H1 (cell line): ENCODE data around the gene SMIM15. TPM values are rescaled to one million over a fixed set of nuclear protein-coding genes. Genes with fewer than 3 reads are reported as not detected.

Experiments
- CTCF ChIA-PET: fragments of 300-600 bp; sonication (Branson Sonifier 250); formaldehyde crosslinking; loops from one replicate; lab custom pipeline; 2021; ENCODE audit not compliant: partially characterized antibody; lab: Charles Lee
- POLR2A ChIA-PET: fragments of 300-600 bp; sonication (Branson Sonifier 250); formaldehyde crosslinking; loops from one replicate; lab custom pipeline; 2021; ENCODE audit warnings: inconsistent platforms; ENCODE audit not compliant: partially characterized antibody; lab: Charles Lee
- DNase-seq, 2 experiments: peaks; one replicate each; pipeline versions ENCODE4 v3.0.0 to v3.0.0-alpha.2; 2010 to 2022; ENCODE audit warnings: low spot score in 2 of 2, low read depth in 1 of 2, mixed read lengths in 1 of 2
- FAIRE-seq: peaks from 2 replicates; lab custom pipeline; 2011; peaks lifted over from hg19 to GRCh38; lab: Jason Lieb, UNC
- H2AFZ ChIP-seq: 2 replicates; pipeline ENCODE4 v1.8.1; 2012; ENCODE audit warnings: low read length, inconsistent platforms
- H2AK5ac ChIP-seq: 2 replicates; pipeline ENCODE4 v1.6.1; 2013; ENCODE audit warnings: low read depth, low read length
- H2BK120ac ChIP-seq: replicated peaks from 2 replicates; pipeline ENCODE3; 2013; ENCODE audit warnings: low read depth, low read length, inconsistent platforms
- H2BK12ac ChIP-seq: 2 replicates; pipeline ENCODE4 v1.6.1; 2013; ENCODE audit warnings: low read depth, low read length
- H2BK15ac ChIP-seq: 2 replicates; pipeline ENCODE4 v1.6.1; 2013; ENCODE audit warnings: low read length
- H2BK20ac ChIP-seq: 2 replicates; pipeline ENCODE4 v1.6.1; 2013; ENCODE audit warnings: low read length
- H2BK5ac ChIP-seq: 2 replicates; pipeline ENCODE4 v1.6.1; 2013; ENCODE audit warnings: low read depth, low read length
- H3K14ac ChIP-seq: 2 replicates; pipeline ENCODE4 v1.6.1; 2013; ENCODE audit warnings: inconsistent platforms; ENCODE audit not compliant: insufficient read length
- H3K18ac ChIP-seq: 2 replicates; pipeline ENCODE4 v1.6.1; 2013; ENCODE audit warnings: low read length; ENCODE audit errors: extremely low read depth
- H3K23ac ChIP-seq: 2 replicates; pipeline ENCODE4 v1.6.1; 2013; ENCODE audit warnings: inconsistent platforms; ENCODE audit not compliant: insufficient read length
- H3K23me2 ChIP-seq: 2 replicates; pipeline ENCODE4 v1.6.1; 2013; ENCODE audit warnings: low read depth, low read length
- H3K27ac ChIP-seq: 2 replicates; pipeline ENCODE4 v1.6.1; 2011; ENCODE audit warnings: low read depth, low read length, inconsistent platforms
- H3K27me3 ChIP-seq, 4 experiments: replicated peaks in 1 of 4; 1 replicate in 1 of 4; 2 replicates in 3 of 4; pipeline versions ENCODE4 v1.6.1 to v1.8.1; 2011 to 2013; ENCODE audit warnings: low read length in 3 of 4, mild to moderate bottlenecking in 3 of 4, inconsistent platforms in 2 of 4, mixed read lengths in 2 of 4, moderate library complexity in 1 of 4; ENCODE audit not compliant: control insufficient read depth in 3 of 4, insufficient read depth in 3 of 4; ENCODE audit errors: extremely low read depth in 1 of 4
- H3K36me3 ChIP-seq, 4 experiments: 2 replicates each; pipeline versions ENCODE4 v1.6.1 to v1.8.1; 2011 to 2013; ENCODE audit warnings: mild to moderate bottlenecking in 4 of 4, low read length in 3 of 4, moderate library complexity in 2 of 4, control low read depth in 1 of 4, inconsistent platforms in 1 of 4; ENCODE audit not compliant: insufficient read depth in 4 of 4, control insufficient read depth in 2 of 4
- H3K4ac ChIP-seq: replicated peaks from 2 replicates; pipeline ENCODE3; 2013; ENCODE audit warnings: low read length, low read depth, mixed read lengths, inconsistent platforms; ENCODE audit not compliant: insufficient read length
- H3K4me1 ChIP-seq, 4 experiments: replicated peaks in 1 of 4; 1 replicate in 1 of 4; 2 replicates in 3 of 4; pipeline versions ENCODE4 v1.6.1 to v1.8.1; 2011 to 2013; ENCODE audit warnings: low read length in 3 of 4, inconsistent platforms in 2 of 4, mixed read lengths in 1 of 4; ENCODE audit not compliant: insufficient read depth in 4 of 4, control insufficient read depth in 3 of 4
- H3K4me2 ChIP-seq, 2 experiments: 2 replicates each; pipeline versions ENCODE4 v1.6.1 to v1.8.1; 2011 to 2013; ENCODE audit warnings: low read depth in 2 of 2, low read length in 2 of 2, control low read depth in 1 of 2, inconsistent platforms in 1 of 2, mild to moderate bottlenecking in 1 of 2; ENCODE audit not compliant: insufficient read depth in 1 of 2
- H3K4me3 ChIP-seq, 4 experiments: fragments of 200-600, 300-600 bp in 1 of 4; sonication (generic), shearing (Covaris generic), sonication (Bioruptor Twin) in 1 of 4; 2 replicates each; pipeline versions ENCODE4 v1.5.1 to v1.8.1; 2011 to 2016; ENCODE audit warnings: low read length in 4 of 4, low read depth in 3 of 4, control low read depth in 2 of 4, inconsistent platforms in 2 of 4, mild to moderate bottlenecking in 2 of 4, mixed read lengths in 1 of 4, moderate library complexity in 1 of 4; ENCODE audit not compliant: insufficient read depth in 2 of 4; ENCODE audit errors: extremely low read depth in 1 of 4
- H3K56ac ChIP-seq: replicated peaks from 2 replicates; pipeline ENCODE3; 2013; ENCODE audit warnings: low read depth, mild to moderate bottlenecking, mixed read lengths, low read length, inconsistent platforms; ENCODE audit not compliant: insufficient read length
- H3K79me1 ChIP-seq: 2 replicates; pipeline ENCODE4 v1.6.1; 2013; ENCODE audit warnings: low read depth, low read length, control low read depth
- H3K79me2 ChIP-seq, 2 experiments: 2 replicates each; pipeline versions ENCODE4 v1.6.1 to v1.8.1; 2012 to 2013; ENCODE audit warnings: low read length in 2 of 2, mild to moderate bottlenecking in 2 of 2, inconsistent platforms in 1 of 2; ENCODE audit not compliant: insufficient read depth in 2 of 2, control insufficient read depth in 1 of 2
- H3K9ac ChIP-seq, 4 experiments: replicated peaks in 1 of 4; 1 replicate in 1 of 4; 2 replicates in 3 of 4; pipeline versions ENCODE4 v1.6.1 to v1.8.1; 2011 to 2013; ENCODE audit warnings: low read depth in 3 of 4, low read length in 3 of 4, control low read depth in 2 of 4, mild to moderate bottlenecking in 2 of 4, moderate library complexity in 2 of 4, inconsistent platforms in 1 of 4; ENCODE audit errors: extremely low read depth in 1 of 4
- H3K9me3 ChIP-seq, 2 experiments: 2 replicates each; pipeline versions ENCODE4 v1.6.1 to v1.8.1; 2012 to 2013; ENCODE audit warnings: mild to moderate bottlenecking in 2 of 2, moderate library complexity in 2 of 2, control low read depth in 1 of 2, inconsistent platforms in 1 of 2, low read depth in 1 of 2, low read length in 1 of 2, mixed read lengths in 1 of 2; ENCODE audit not compliant: insufficient read depth in 2 of 2
- H4K20me1 ChIP-seq, 2 experiments: replicated peaks in 1 of 2; 2 replicates each; pipeline versions ENCODE3 to v1.8.1; 2011 to 2013; ENCODE audit warnings: inconsistent platforms in 2 of 2, low read length in 2 of 2, mild to moderate bottlenecking in 1 of 2; ENCODE audit not compliant: insufficient read depth in 2 of 2, control insufficient read depth in 1 of 2
- H4K5ac ChIP-seq: 2 replicates; pipeline ENCODE4 v1.6.1; 2013; ENCODE audit warnings: low read length, low read depth, mixed read lengths, inconsistent platforms; ENCODE audit not compliant: insufficient read length
- H4K8ac ChIP-seq: 2 replicates; pipeline ENCODE4 v1.8.0; 2013; ENCODE audit warnings: mild to moderate bottlenecking, moderate library complexity, low read length, inconsistent platforms; ENCODE audit not compliant: insufficient read depth; ENCODE audit errors: extremely low read depth
- H4K91ac ChIP-seq: replicated peaks from 2 replicates; pipeline ENCODE3; 2013; ENCODE audit warnings: low read length, mixed read lengths, inconsistent platforms; ENCODE audit not compliant: insufficient read length
- ATF2 ChIP-seq: IDR thresholded peaks from 2 replicates; pipeline ENCODE4 v1.6.1; 2012; ENCODE audit warnings: low read length, inconsistent platforms
- ATF3 ChIP-seq: IDR thresholded peaks from 2 replicates; pipeline ENCODE4 v1.6.1; 2011; ENCODE audit warnings: low read depth, mild to moderate bottlenecking, low read length; ENCODE audit not compliant: insufficient read depth
- CBX5 ChIP-seq: fragments of 300-800, 300-1000 bp; sonication (generic); IDR thresholded peaks from 2 replicates; pipeline ENCODE4 v1.7.1; 2016; ENCODE audit warnings: antibody characterized with exemption, low read length, low read depth
- CTBP2 ChIP-seq: IDR thresholded peaks from 2 replicates; pipeline ENCODE4 v1.7.0; 2011; ENCODE audit warnings: borderline replicate concordance, mild to moderate bottlenecking, moderate library complexity, mixed read lengths, low read length; ENCODE audit not compliant: insufficient read depth, insufficient read length
- GABPA ChIP-seq: IDR thresholded peaks from 2 replicates; pipeline ENCODE4 v1.6.1; 2011; ENCODE audit warnings: mild to moderate bottlenecking, low read length, moderate library complexity, borderline replicate concordance; ENCODE audit not compliant: insufficient read depth
- HDAC6 ChIP-seq: IDR thresholded peaks from one replicate; pipeline ENCODE4 v1.7.1; 2012; ENCODE audit warnings: low read depth, mild to moderate bottlenecking, inconsistent platforms, low read length, moderate library complexity
- JUND ChIP-seq: IDR thresholded peaks from 2 replicates; pipeline ENCODE4 v1.6.1; 2011; ENCODE audit warnings: mild to moderate bottlenecking, improper control_type of control experiment, low read length
- KDM5A ChIP-seq: fragments of 200-600 bp; IDR thresholded peaks from 2 replicates; pipeline ENCODE4 v1.7.1; 2012; ENCODE audit warnings: mild to moderate bottlenecking, low read length, inconsistent platforms, mixed read lengths
- TEAD4 ChIP-seq: IDR thresholded peaks from 2 replicates; pipeline ENCODE4 v1.6.1; 2012; ENCODE audit warnings: low read depth, low read length, inconsistent platforms, mixed read lengths
- WGBS, 2 experiments: shearing (Covaris generic) in 1 of 2; methylation state at CpG; one replicate each; pipeline versions ENCODE4 v1.1.6 to v1.1.7; 2013 to 2015; ENCODE audit warnings: low lambda C conversion rate in 2 of 2, mixed read lengths in 2 of 2, inconsistent platforms in 1 of 2, low coverage in 1 of 2, missing lambda C conversion rate in 1 of 2; ENCODE audit not compliant: insufficient replicate concordance in 2 of 2, insufficient coverage in 1 of 2, insufficient read length in 1 of 2; ENCODE audit errors: extremely low coverage in 1 of 2, missing lambda C conversion rate in 1 of 2; 5-methylcytosine and 5-hydroxymethylcytosine counted together
- polyA plus RNA-seq, 7 experiments: library from polyadenylated mRNA; depleted of rRNA in 3 of 7; stranded (reverse) in 5 of 7; unstranded in 2 of 7; fragments of >200 nt in 5 of 7; fragments of 200-250 nt in 2 of 7; gene quantifications; 1 replicate in 5 of 7; 2 replicates in 1 of 7; 4 replicates in 1 of 7; pipeline versions ENCODE4 v1.2.1 to v1.2.3, GENCODE V29; 2011 to 2013; ENCODE audit warnings: missing spikeins in 2 of 7, mixed read lengths in 2 of 7
- total RNA-seq: library from RNA; stranded (reverse); fragmentation: NEBNext Ultra II Directional; extraction: Animal tissue kit (Norgen Biotek cat#: 25700); gene quantifications from 2 replicates; pipeline ENCODE4 v1.2.1, GENCODE V29; 2021
- TF ChIP-seq, protein P1 (sequence below): IDR thresholded peaks from 2 replicates; pipeline ENCODE4 v1.6.1; 2011; ENCODE audit warnings: low read length, improper control_type of control experiment

The SMIM15 gene
- total and polyA plus RNA-seq, 2 of the 8 experiments (the other 6 are each of a cell fraction or from before 2014, with no cell fraction given), result 17.6 to 53.1 TPM

DNA sequence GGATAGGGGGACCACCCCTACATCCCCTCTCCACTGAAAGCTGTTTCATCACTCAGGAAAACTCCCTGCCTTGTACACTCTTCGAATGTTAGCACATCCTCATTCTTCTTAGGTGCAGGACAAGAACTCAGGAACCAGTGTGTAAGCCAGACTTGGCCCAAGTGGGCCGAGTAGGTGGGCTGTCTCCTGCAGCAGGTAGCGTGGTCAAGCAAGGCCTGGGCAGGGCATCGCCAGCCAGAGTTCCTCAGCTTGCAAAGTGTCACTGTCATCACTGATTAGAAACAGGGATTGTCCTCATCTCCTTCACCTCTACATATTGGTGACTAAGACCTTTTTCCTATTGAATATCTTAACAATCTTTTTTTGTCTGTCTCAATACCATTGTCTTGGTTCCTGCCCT is 22.3 kb downstream of the SMIM15 start:
- ChIA-PET POLR2A (interaction anchor here (0.6 kb wide), 1 partner anchor 137 kb away, joined by 4 read pairs; no protein-coding TSS in a partner anchor), CTCF (interaction anchor here (1.0 to 1.9 kb wide), 3 partner anchors 10 to 85 kb away, joined by 3 to 14 read pairs (median 3); no protein-coding TSS in a partner anchor)
- WGBS, 2 experiments, result 94% methylated on average over 4 of the region's 4 CpGs; no CpG with 5 or more reads in 1 of the 2 experiments
- Histone ChIP-seq H3K27me3 (no peaks in the 10 kb centered on the region), H3K4me2 (no peak overlapping the region), H3K79me1 (no peaks in the 10 kb centered on the region), H3K36me3 (no peaks in the 10 kb centered on the region), H4K5ac (no peak overlapping the region), H2BK20ac (no peak overlapping the region), H3K23me2 (no peaks in the 10 kb centered on the region), H2AFZ (no peak overlapping the region), H3K23ac (no peak overlapping the region), H2BK15ac (no peak overlapping the region), H2BK5ac (no peak overlapping the region), H4K8ac (no peak overlapping the region), H3K56ac (no peak overlapping the region), H3K9me3 (no peaks in the 10 kb centered on the region), H3K27ac (no peak overlapping the region), H4K91ac (no peak overlapping the region), H3K9ac (no peak overlapping the region), H3K4me3 (no peak overlapping the region), H4K20me1 (no peaks in the 10 kb centered on the region), H3K79me2 (no peaks in the 10 kb centered on the region), H2BK120ac (no peak overlapping the region), H2AK5ac (no peak overlapping the region), H3K4ac (no peak overlapping the region), H2BK12ac (no peak overlapping the region), H3K18ac (no peak overlapping the region), H3K14ac (no peak overlapping the region), H3K4me1 (no peaks in the 10 kb centered on the region; a peak in 1 of 7 replicates)
- DNase-seq (no peak), FAIRE-seq (no peak)
- TF ChIP-seq HDAC6 (no peak), JUND (no peak), CBX5 (no peak), ATF2 (no peak), TEAD4 (no peak), CTBP2 (no peak), ATF3 (no peak), GABPA (no peak), KDM5A (no peak)
- TF ChIP-seq, protein P1, sequence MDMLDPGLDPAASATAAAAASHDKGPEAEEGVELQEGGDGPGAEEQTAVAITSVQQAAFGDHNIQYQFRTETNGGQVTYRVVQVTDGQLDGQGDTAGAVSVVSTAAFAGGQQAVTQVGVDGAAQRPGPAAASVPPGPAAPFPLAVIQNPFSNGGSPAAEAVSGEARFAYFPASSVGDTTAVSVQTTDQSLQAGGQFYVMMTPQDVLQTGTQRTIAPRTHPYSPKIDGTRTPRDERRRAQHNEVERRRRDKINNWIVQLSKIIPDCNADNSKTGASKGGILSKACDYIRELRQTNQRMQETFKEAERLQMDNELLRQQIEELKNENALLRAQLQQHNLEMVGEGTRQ, result no peak
